Activated CD4-positive, alpha-beta T cell treated with anti-CD3 and anti-CD28 coated beads, Interleukin-2, amount 10 ng/mL, durations not matched to agents 24 days and 14 days (primary cell): Measurements from ENCODE around the gene DENND1A. TPM values are rescaled to one million over a fixed set of nuclear protein-coding genes. Genes with fewer than 3 reads are reported as not detected.
"Not testable (repeated sequence)": the region's sequence is repeated elsewhere in the genome, so short reads cannot be mapped to it uniquely, and the experiment has no call there.

Source experiments
- DNase-seq: peaks from one replicate; pipeline ENCODE4 v3.0.0; 2022
- H3K27ac Mint-ChIP-seq: one replicate; pipeline ENCODE4 v1.8.0; 2022; ENCODE audit warnings: mild to moderate bottlenecking, mixed read lengths
- H3K27me3 Mint-ChIP-seq: one replicate; pipeline ENCODE4 v1.8.0; 2022; ENCODE audit warnings: mixed read lengths
- H3K36me3 Mint-ChIP-seq: one replicate; pipeline ENCODE4 v1.8.0; 2022; ENCODE audit warnings: low read depth, mild to moderate bottlenecking, mixed read lengths
- H3K4me1 Mint-ChIP-seq: one replicate; pipeline ENCODE4 v1.8.0; 2021; ENCODE audit warnings: mixed read lengths
- H3K4me3 Mint-ChIP-seq: one replicate; pipeline ENCODE4 v1.8.0; 2022; ENCODE audit warnings: mild to moderate bottlenecking, moderate library complexity, mixed read lengths
- H3K9me3 Mint-ChIP-seq: one replicate; pipeline ENCODE4 v1.8.0; 2021; ENCODE audit warnings: mixed read lengths
- intact Hi-C: fragments of 100-400 bp; cut with micrococcal nuclease; formaldehyde crosslinking; loops from one replicate; pipeline ENCODE4 v1.15.1; 2023
- total RNA-seq: library from RNA; stranded (reverse); gene quantifications from 2 replicates; pipeline ENCODE4 v1.2.3, GENCODE V29; 2022

Gene DENND1A, protein sequence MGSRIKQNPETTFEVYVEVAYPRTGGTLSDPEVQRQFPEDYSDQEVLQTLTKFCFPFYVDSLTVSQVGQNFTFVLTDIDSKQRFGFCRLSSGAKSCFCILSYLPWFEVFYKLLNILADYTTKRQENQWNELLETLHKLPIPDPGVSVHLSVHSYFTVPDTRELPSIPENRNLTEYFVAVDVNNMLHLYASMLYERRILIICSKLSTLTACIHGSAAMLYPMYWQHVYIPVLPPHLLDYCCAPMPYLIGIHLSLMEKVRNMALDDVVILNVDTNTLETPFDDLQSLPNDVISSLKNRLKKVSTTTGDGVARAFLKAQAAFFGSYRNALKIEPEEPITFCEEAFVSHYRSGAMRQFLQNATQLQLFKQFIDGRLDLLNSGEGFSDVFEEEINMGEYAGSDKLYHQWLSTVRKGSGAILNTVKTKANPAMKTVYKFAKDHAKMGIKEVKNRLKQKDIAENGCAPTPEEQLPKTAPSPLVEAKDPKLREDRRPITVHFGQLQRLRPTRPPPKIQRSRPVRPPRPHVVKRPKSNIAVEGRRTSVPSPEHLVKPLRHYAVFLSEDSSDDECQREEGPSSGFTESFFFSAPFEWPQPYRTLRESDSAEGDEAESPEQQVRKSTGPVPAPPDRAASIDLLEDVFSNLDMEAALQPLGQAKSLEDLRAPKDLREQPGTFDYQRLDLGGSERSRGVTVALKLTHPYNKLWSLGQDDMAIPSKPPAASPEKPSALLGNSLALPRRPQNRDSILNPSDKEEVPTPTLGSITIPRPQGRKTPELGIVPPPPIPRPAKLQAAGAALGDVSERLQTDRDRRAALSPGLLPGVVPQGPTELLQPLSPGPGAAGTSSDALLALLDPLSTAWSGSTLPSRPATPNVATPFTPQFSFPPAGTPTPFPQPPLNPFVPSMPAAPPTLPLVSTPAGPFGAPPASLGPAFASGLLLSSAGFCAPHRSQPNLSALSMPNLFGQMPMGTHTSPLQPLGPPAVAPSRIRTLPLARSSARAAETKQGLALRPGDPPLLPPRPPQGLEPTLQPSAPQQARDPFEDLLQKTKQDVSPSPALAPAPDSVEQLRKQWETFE
- total RNA-seq, result 22.3 and 25.2 TPM in 2 replicates

- intact Hi-C loops, result loop anchor here (2.0 to 5.0 kb wide), 3 partner anchors 67 to 485 kb away; partner anchors contain the start of gene PSMB7
- Mint-ChIP-seq H3K36me3 (peaks cover 10% of the 10 kb centered on the region), H3K27ac (peak within 1 kb of the TSS; percentile 75), H3K4me1 (peaks cover 34% of the 10 kb centered on the region), H3K4me3 (peak within 1 kb of the TSS; percentile 81), H3K27me3 (peaks cover 17% of the 10 kb centered on the region), H3K9me3 (peaks cover 1% of the 10 kb centered on the region)
- peak; percentile 96 for DNase-seq
Observed at GRCh38 chr9:123929870-123930831, at the start of gene DENND1A. DENND1A (minus strand) TSS chr9:123930126; CDS start chr9:123929905, 221 bp downstream.

- DNase-seq, result no peak
- Mint-ChIP-seq H3K4me1 (no peaks in the 10 kb centered on the region), H3K9me3 (peaks cover 7% of the 10 kb centered on the region), H3K36me3 (no peaks in the 10 kb centered on the region), H3K27me3 (peaks cover 21% of the 10 kb centered on the region), H3K27ac (no peak overlapping the region), H3K4me3 (no peak overlapping the region)
- intact Hi-C loops, result no loop called here
Observed at GRCh38 chr9:123978981-123979380, 49.1 kb upstream of the DENND1A start.

DNA sequence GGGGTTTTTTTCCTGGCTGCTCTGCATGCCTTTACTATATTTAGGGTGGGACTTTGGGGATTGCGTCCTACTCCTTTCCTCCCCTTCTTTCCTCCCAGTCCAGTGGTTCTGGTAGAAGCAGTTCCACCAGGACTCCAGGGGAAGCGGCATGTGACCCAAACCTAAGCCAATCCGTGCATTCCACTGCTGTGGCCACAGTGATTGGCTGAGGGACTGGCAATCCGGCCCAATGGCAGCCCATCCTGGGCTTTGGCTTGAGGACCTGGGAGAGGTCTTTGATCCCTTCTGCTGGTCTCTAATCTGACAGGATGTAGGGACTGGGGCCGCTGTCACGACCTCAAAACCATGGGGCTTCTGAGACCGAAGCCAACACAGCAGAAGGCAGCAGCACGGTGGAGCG, 46.7 kb upstream of the DENND1A start:
- DNase-seq, H3K4me1 Mint-ChIP-seq, intact Hi-C loops, H3K9me3 Mint-ChIP-seq, H3K36me3 Mint-ChIP-seq, H3K4me3 Mint-ChIP-seq, H3K27ac Mint-ChIP-seq: not testable (repeated sequence)
- peaks cover 18% of the 10 kb centered on the region for H3K27me3 Mint-ChIP-seq

DNA sequence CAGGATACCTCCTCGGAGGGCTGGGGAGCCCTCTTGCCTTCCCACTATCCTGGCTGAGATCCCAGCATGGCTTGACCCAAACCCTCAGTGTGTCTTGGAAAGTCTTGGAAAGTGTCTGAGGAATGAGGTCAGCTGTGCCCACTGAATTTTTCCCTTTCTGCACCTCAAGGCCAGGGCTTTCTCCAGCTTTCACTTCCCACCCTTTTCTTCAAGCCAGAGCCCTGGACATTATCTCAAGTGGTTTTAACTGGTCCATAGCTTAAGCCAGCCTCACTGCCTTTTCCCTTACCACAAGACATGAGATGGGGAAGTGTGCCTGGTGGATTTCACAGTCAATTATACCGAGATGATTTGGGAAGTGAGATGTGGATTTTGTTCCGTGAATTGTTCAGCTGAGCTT, 45.9 kb upstream of the DENND1A start:
- Mint-ChIP-seq H3K36me3 (no peaks in the 10 kb centered on the region), H3K9me3 (peaks cover 7% of the 10 kb centered on the region), H3K27ac (no peak overlapping the region), H3K4me3 (no peak overlapping the region), H3K27me3 (peaks cover 13% of the 10 kb centered on the region), H3K4me1 (no peaks in the 10 kb centered on the region)
- DNase-seq, result no peak
- intact Hi-C loops, result no loop called here

GRCh38 chr9:123974471-123974870, 44.5 kb upstream of the DENND1A start:
- intact Hi-C loops, result no loop called here
- DNase-seq, result no peak
- peaks cover 6% of the 10 kb centered on the region for H3K9me3 Mint-ChIP-seq

GRCh38 chr9:123973590-123974223, 43.8 kb upstream of the DENND1A start:
- no peaks in the 10 kb centered on the region for H3K9me3 Mint-ChIP-seq
- H3K27me3 Mint-ChIP-seq, result no peaks in the 10 kb centered on the region
- no peak for DNase-seq
- intact Hi-C loops, result no loop called here
- H3K4me3 Mint-ChIP-seq, result no peak overlapping the region
- H3K27ac Mint-ChIP-seq, result no peak overlapping the region
- H3K4me1 Mint-ChIP-seq, result no peaks in the 10 kb centered on the region
- H3K36me3 Mint-ChIP-seq, result no peaks in the 10 kb centered on the region

More at GRCh38 chr9:123974471-123974870, 44.5 kb upstream of the DENND1A start:
- Mint-ChIP-seq H3K36me3 (no peaks in the 10 kb centered on the region), H3K27me3 (peaks cover 6% of the 10 kb centered on the region), H3K27ac (no peak overlapping the region), H3K4me1 (no peaks in the 10 kb centered on the region), H3K4me3 (no peak overlapping the region)

DNA sequence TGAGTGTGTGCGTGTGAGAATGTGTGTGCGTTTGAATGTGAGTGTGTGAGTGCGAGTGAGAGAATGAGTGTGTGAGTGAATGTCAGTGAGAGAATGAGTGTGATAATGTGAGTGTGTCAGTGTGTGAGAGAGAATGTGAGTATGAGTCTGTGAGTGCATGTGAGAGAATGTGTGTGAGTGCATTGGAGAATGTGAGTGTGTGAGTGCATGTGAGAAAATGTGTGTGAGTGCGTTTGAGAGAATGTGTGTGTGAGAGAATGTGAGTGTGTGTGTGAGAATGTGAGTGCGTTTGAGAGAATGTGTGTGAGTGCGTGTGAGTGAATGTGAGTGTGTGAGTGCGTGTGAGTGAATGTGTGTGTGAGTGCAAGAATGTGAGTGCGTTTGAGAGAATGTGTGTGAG, 42.7 kb upstream of the DENND1A start:
- intact Hi-C loops, result no loop called here
- no peaks in the 10 kb centered on the region for H3K27me3 Mint-ChIP-seq

DNA sequence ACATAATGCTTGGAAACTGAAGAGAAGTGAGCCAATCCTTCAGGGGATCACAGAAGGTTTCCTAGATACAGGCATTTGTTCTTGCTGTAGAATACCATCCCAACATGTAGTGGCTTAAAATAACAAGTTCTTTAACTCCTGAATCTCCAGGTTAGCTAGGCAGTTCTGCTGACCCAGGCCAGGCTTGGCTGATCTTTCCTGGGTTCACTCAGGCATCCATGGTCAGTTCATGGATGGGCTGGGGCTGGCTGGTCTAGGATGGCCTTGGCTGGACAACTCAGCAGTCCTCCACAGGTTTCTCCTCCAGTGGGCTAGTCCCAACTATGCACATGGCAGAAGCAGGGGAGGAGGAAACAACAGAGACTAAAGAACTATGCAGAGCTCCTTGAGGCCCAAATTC, 37.4 kb upstream of the DENND1A start:
- no peaks in the 10 kb centered on the region for H3K9me3 Mint-ChIP-seq
- no peak overlapping the region for H3K4me3 Mint-ChIP-seq
- intact Hi-C loops, result no loop called here
- no peak overlapping the region for H3K27ac Mint-ChIP-seq
- H3K27me3 Mint-ChIP-seq, result peaks cover 18% of the 10 kb centered on the region
- H3K36me3 Mint-ChIP-seq, result no peaks in the 10 kb centered on the region
- no peak for DNase-seq
- H3K4me1 Mint-ChIP-seq, result no peaks in the 10 kb centered on the region

More for the DNA sequence above, 42.7 kb upstream of the DENND1A start:
- H3K4me3 Mint-ChIP-seq, result no peak overlapping the region
- no peak for DNase-seq
- no peaks in the 10 kb centered on the region for H3K9me3 Mint-ChIP-seq
- H3K36me3 Mint-ChIP-seq, result no peaks in the 10 kb centered on the region
- no peaks in the 10 kb centered on the region for H3K4me1 Mint-ChIP-seq
- no peak overlapping the region for H3K27ac Mint-ChIP-seq

- H3K27ac Mint-ChIP-seq, result no peak overlapping the region
- H3K4me3 Mint-ChIP-seq, result no peak overlapping the region
- H3K4me1 Mint-ChIP-seq, result no peaks in the 10 kb centered on the region
- H3K9me3 Mint-ChIP-seq, result no peaks in the 10 kb centered on the region
- intact Hi-C loops, result no loop called here
- no peaks in the 10 kb centered on the region for H3K36me3 Mint-ChIP-seq
- DNase-seq, result no peak
- H3K27me3 Mint-ChIP-seq, result peaks cover 20% of the 10 kb centered on the region
Observed at GRCh38 chr9:123965801-123966686, 36.1 kb upstream of the DENND1A start.

- Mint-ChIP-seq H3K27ac (no peak overlapping the region), H3K36me3 (no peaks in the 10 kb centered on the region), H3K9me3 (no peaks in the 10 kb centered on the region), H3K4me3 (no peak overlapping the region), H3K27me3 (peaks cover 26% of the 10 kb centered on the region), H3K4me1 (no peaks in the 10 kb centered on the region)
- intact Hi-C loops, result no loop called here
- DNase-seq, result no peak
Observed at GRCh38 chr9:123964761-123965160, 34.8 kb upstream of the DENND1A start.

- Mint-ChIP-seq H3K27me3 (peaks cover 23% of the 10 kb centered on the region), H3K9me3 (no peaks in the 10 kb centered on the region), H3K4me3 (no peak overlapping the region), H3K27ac (no peak overlapping the region), H3K36me3 (no peaks in the 10 kb centered on the region), H3K4me1 (peaks cover 3% of the 10 kb centered on the region)
- intact Hi-C loops, result no loop called here
- DNase-seq, result no peak
Observed at GRCh38 chr9:123960965-123961364, 31.0 kb upstream of the DENND1A start.

DNA sequence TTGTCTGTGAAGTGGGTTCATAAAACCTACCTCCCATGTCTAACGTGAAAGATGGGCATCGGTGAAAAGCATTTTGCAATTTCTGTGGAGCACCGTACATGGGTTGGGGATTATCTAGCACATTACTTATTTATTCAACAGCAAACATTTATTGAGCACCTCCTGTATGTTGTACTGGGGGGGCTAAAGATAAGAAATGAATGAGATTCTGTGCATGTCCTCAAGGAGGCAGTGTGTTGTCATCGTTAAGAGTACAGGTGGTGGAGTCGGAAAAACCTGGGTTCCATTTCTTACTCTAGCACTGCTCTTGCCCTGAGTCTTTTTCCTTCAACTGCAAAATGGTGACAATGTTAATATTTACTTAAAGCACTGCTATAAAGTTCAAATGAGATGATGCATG, 30.4 kb upstream of the DENND1A start:
- Mint-ChIP-seq H3K4me1 (peaks cover 3% of the 10 kb centered on the region), H3K4me3 (no peak overlapping the region), H3K27ac (no peak overlapping the region), H3K9me3 (no peaks in the 10 kb centered on the region), H3K27me3 (peaks cover 19% of the 10 kb centered on the region), H3K36me3 (no peaks in the 10 kb centered on the region)
- DNase-seq, result no peak
- intact Hi-C loops, result no loop called here
